ENCODE data around the gene LRP1. TPM values are rescaled to one million over a fixed set of nuclear protein-coding genes. Genes with fewer than 3 reads are reported as not detected.
A peak's percentile ranks its signal among the peaks of the same experiment; 100 is the strongest.

The LRP1 gene
- total RNA-seq, 1 donor from 2014 or later = 118 TPM

- Histone ChIP-seq H3K36me3 (ENCODE audit: control insufficient read depth in 3 of 3, insufficient read depth in 3 of 3, low read length in 3 of 3) (peaks cover 15 to 27% (median 19%) of the 10 kb centered on the region in 3 donors), H3K27ac (ENCODE audit: low read depth, low read length) (no peak overlapping the region), H3K9ac (ENCODE audit: low read depth in 1 of 3, low read length in 3 of 3) (no peak overlapping the region), H3K4me1 (ENCODE audit: control insufficient read depth in 3 of 3, insufficient read depth in 3 of 3, low read length in 3 of 3) (peaks cover 37 to 59% (median 38%) of the 10 kb centered on the region in 3 donors), H3K4me3 (ENCODE audit: low read length in 3 of 3) (no peak overlapping the region), H3K9me3 (ENCODE audit: control insufficient read depth in 3 of 3, low read length in 3 of 3) (no peaks in the 10 kb centered on the region), H3K27me3 (ENCODE audit: control insufficient read depth in 3 of 3, insufficient read depth in 3 of 3, low read length in 3 of 3) (no peaks in the 10 kb centered on the region)
These were observed 26.6 kb downstream of the LRP1 start for GRCh38 chr12:57154804-57155434.

GRCh38 chr12:57156701-57157403 lies 28.6 kb downstream of the LRP1 start:
- no peaks in the 10 kb centered on the region for H3K27me3 ChIP-seq (ENCODE audit: control insufficient read depth in 3 of 3, insufficient read depth in 3 of 3, low read length in 3 of 3)
- no peak overlapping the region for H3K4me3 ChIP-seq (ENCODE audit: low read length in 3 of 3)
- H3K4me1 ChIP-seq (ENCODE audit: control insufficient read depth in 3 of 3, insufficient read depth in 3 of 3, low read length in 3 of 3) = peaks cover 26 to 43% (median 29%) of the 10 kb centered on the region in 3 donors
- H3K9me3 ChIP-seq (ENCODE audit: control insufficient read depth in 3 of 3, low read length in 3 of 3) = no peaks in the 10 kb centered on the region
- no peak overlapping the region for H3K27ac ChIP-seq (ENCODE audit: low read depth, low read length)
- H3K36me3 ChIP-seq (ENCODE audit: control insufficient read depth in 3 of 3, insufficient read depth in 3 of 3, low read length in 3 of 3) = peaks cover 26 to 45% (median 35%) of the 10 kb centered on the region in 3 donors
- H3K9ac ChIP-seq (ENCODE audit: low read depth in 1 of 3, low read length in 3 of 3) = no peak overlapping the region

- Histone ChIP-seq H3K9me3 (ENCODE audit: control insufficient read depth in 3 of 3, low read length in 3 of 3) (no peaks in the 10 kb centered on the region), H3K27me3 (ENCODE audit: control insufficient read depth in 3 of 3, insufficient read depth in 3 of 3, low read length in 3 of 3) (no peaks in the 10 kb centered on the region), H3K27ac (ENCODE audit: low read depth, low read length) (peak overlapping the region; percentile 7), H3K4me3 (ENCODE audit: low read length in 3 of 3) (no peak overlapping the region), H3K36me3 (ENCODE audit: control insufficient read depth in 3 of 3, insufficient read depth in 3 of 3, low read length in 3 of 3) (peaks cover 33 to 51% (median 37%) of the 10 kb centered on the region in 3 donors), H3K4me1 (ENCODE audit: control insufficient read depth in 3 of 3, insufficient read depth in 3 of 3, low read length in 3 of 3) (peaks cover 19 to 36% (median 21%) of the 10 kb centered on the region in 3 donors), H3K9ac (ENCODE audit: low read depth in 1 of 3, low read length in 3 of 3) (no peak overlapping the region)
These were observed 29.4 kb downstream of the LRP1 start for GRCh38 chr12:57157588-57158173.

GRCh38 chr12:57158186-57158585 lies 29.9 kb downstream of the LRP1 start:
- H3K9ac ChIP-seq (ENCODE audit: low read depth in 1 of 3, low read length in 3 of 3) = no peak overlapping the region
- H3K27me3 ChIP-seq (ENCODE audit: control insufficient read depth in 3 of 3, insufficient read depth in 3 of 3, low read length in 3 of 3) = no peaks in the 10 kb centered on the region
- H3K9me3 ChIP-seq (ENCODE audit: control insufficient read depth in 3 of 3, low read length in 3 of 3) = no peaks in the 10 kb centered on the region
- peak overlapping the region; percentile 7 for H3K27ac ChIP-seq (ENCODE audit: low read depth, low read length)
- H3K4me3 ChIP-seq (ENCODE audit: low read length in 3 of 3) = no peak overlapping the region
- H3K4me1 ChIP-seq (ENCODE audit: control insufficient read depth in 3 of 3, insufficient read depth in 3 of 3, low read length in 3 of 3) = peaks cover 16 to 32% (median 17%) of the 10 kb centered on the region in 3 donors
- H3K36me3 ChIP-seq (ENCODE audit: control insufficient read depth in 3 of 3, insufficient read depth in 3 of 3, low read length in 3 of 3) = peaks cover 34 to 54% (median 37%) of the 10 kb centered on the region in 3 donors

- peaks cover 34 to 54% (median 37%) of the 10 kb centered on the region in 3 donors for H3K36me3 ChIP-seq (ENCODE audit: control insufficient read depth in 3 of 3, insufficient read depth in 3 of 3, low read length in 3 of 3)
- no peaks in the 10 kb centered on the region for H3K9me3 ChIP-seq (ENCODE audit: control insufficient read depth in 3 of 3, low read length in 3 of 3)
- H3K9ac ChIP-seq (ENCODE audit: low read depth in 1 of 3, low read length in 3 of 3) = no peak overlapping the region
- no peaks in the 10 kb centered on the region for H3K27me3 ChIP-seq (ENCODE audit: control insufficient read depth in 3 of 3, insufficient read depth in 3 of 3, low read length in 3 of 3)
- H3K4me1 ChIP-seq (ENCODE audit: control insufficient read depth in 3 of 3, insufficient read depth in 3 of 3, low read length in 3 of 3) = peaks cover 15 to 28% (median 17%) of the 10 kb centered on the region in 3 donors
- H3K4me3 ChIP-seq (ENCODE audit: low read length in 3 of 3) = no peak overlapping the region
- H3K27ac ChIP-seq (ENCODE audit: low read depth, low read length) = peak overlapping the region; percentile 19
These were observed 30.4 kb downstream of the LRP1 start for GRCh38 chr12:57158665-57159064.

GRCh38 chr12:57159311-57159710 lies 31.0 kb downstream of the LRP1 start:
- Histone ChIP-seq H3K4me1 (ENCODE audit: control insufficient read depth in 3 of 3, insufficient read depth in 3 of 3, low read length in 3 of 3) (peaks cover 13 to 25% (median 15%) of the 10 kb centered on the region in 3 donors), H3K27ac (ENCODE audit: low read depth, low read length) (no peak overlapping the region)

GRCh38 chr12:57160040-57160439 lies 31.8 kb downstream of the LRP1 start:
- Histone ChIP-seq H3K27ac (ENCODE audit: low read depth, low read length) (no peak overlapping the region), H3K4me3 (ENCODE audit: low read length in 3 of 3) (no peak overlapping the region), H3K9me3 (ENCODE audit: control insufficient read depth in 3 of 3, low read length in 3 of 3) (no peaks in the 10 kb centered on the region), H3K36me3 (ENCODE audit: control insufficient read depth in 3 of 3, insufficient read depth in 3 of 3, low read length in 3 of 3) (peaks cover 28 to 47% (median 29%) of the 10 kb centered on the region in 3 donors), H3K27me3 (ENCODE audit: control insufficient read depth in 3 of 3, insufficient read depth in 3 of 3, low read length in 3 of 3) (no peaks in the 10 kb centered on the region), H3K9ac (ENCODE audit: low read depth in 1 of 3, low read length in 3 of 3) (no peak overlapping the region), H3K4me1 (ENCODE audit: control insufficient read depth in 3 of 3, insufficient read depth in 3 of 3, low read length in 3 of 3) (peaks cover 11 to 19% (median 15%) of the 10 kb centered on the region in 3 donors)

More at GRCh38 chr12:57159311-57159710, 31.0 kb downstream of the LRP1 start:
- peaks cover 31 to 49% (median 34%) of the 10 kb centered on the region in 3 donors for H3K36me3 ChIP-seq (ENCODE audit: control insufficient read depth in 3 of 3, insufficient read depth in 3 of 3, low read length in 3 of 3)
- no peaks in the 10 kb centered on the region for H3K27me3 ChIP-seq (ENCODE audit: control insufficient read depth in 3 of 3, insufficient read depth in 3 of 3, low read length in 3 of 3)
- no peaks in the 10 kb centered on the region for H3K9me3 ChIP-seq (ENCODE audit: control insufficient read depth in 3 of 3, low read length in 3 of 3)
- no peak overlapping the region for H3K4me3 ChIP-seq (ENCODE audit: low read length in 3 of 3)
- H3K9ac ChIP-seq (ENCODE audit: low read depth in 1 of 3, low read length in 3 of 3) = no peak overlapping the region

GRCh38 chr12:57160741-57161140 lies 32.5 kb downstream of the LRP1 start:
- Histone ChIP-seq H3K36me3 (ENCODE audit: control insufficient read depth in 3 of 3, insufficient read depth in 3 of 3, low read length in 3 of 3) (peaks cover 26 to 48% (median 29%) of the 10 kb centered on the region in 3 donors), H3K4me1 (ENCODE audit: control insufficient read depth in 3 of 3, insufficient read depth in 3 of 3, low read length in 3 of 3) (peaks cover 11 to 16% (median 15%) of the 10 kb centered on the region in 3 donors), H3K27me3 (ENCODE audit: control insufficient read depth in 3 of 3, insufficient read depth in 3 of 3, low read length in 3 of 3) (no peaks in the 10 kb centered on the region), H3K27ac (ENCODE audit: low read depth, low read length) (no peak overlapping the region), H3K4me3 (ENCODE audit: low read length in 3 of 3) (no peak overlapping the region), H3K9ac (ENCODE audit: low read depth in 1 of 3, low read length in 3 of 3) (no peak overlapping the region), H3K9me3 (ENCODE audit: control insufficient read depth in 3 of 3, low read length in 3 of 3) (no peaks in the 10 kb centered on the region)

- Histone ChIP-seq H3K4me3 (ENCODE audit: low read length in 3 of 3) (no peak overlapping the region), H3K27ac (ENCODE audit: low read depth, low read length) (no peak overlapping the region), H3K4me1 (ENCODE audit: control insufficient read depth in 3 of 3, insufficient read depth in 3 of 3, low read length in 3 of 3) (peaks cover 11 to 16% (median 15%) of the 10 kb centered on the region in 3 donors), H3K9ac (ENCODE audit: low read depth in 1 of 3, low read length in 3 of 3) (no peak overlapping the region), H3K36me3 (ENCODE audit: control insufficient read depth in 3 of 3, insufficient read depth in 3 of 3, low read length in 3 of 3) (peaks cover 26 to 47% (median 33%) of the 10 kb centered on the region in 3 donors), H3K27me3 (ENCODE audit: control insufficient read depth in 3 of 3, insufficient read depth in 3 of 3, low read length in 3 of 3) (no peaks in the 10 kb centered on the region), H3K9me3 (ENCODE audit: control insufficient read depth in 3 of 3, low read length in 3 of 3) (no peaks in the 10 kb centered on the region)
These were observed 33.2 kb downstream of the LRP1 start for GRCh38 chr12:57161491-57161890.

Data from skeletal muscle tissue (tissue), 4 donors.